Brain microvascular endothelial cell (primary cell): ENCODE results near the gene AGPS.

Experiments used
- DNase-seq: peaks from one replicate; pipeline ENCODE4 v3.0.0-alpha.2; 2020
- H3K27ac ChIP-seq: fragments of 250-450 bp; sonication (Bioruptor Pico); 2 replicates; pipeline ENCODE4 v1.5.1; 2020; ENCODE audit warnings: mild to moderate bottlenecking, moderate library complexity
- H3K27me3 ChIP-seq: fragments of 250-450 bp; sonication (Bioruptor Pico); replicated peaks from 2 replicates; pipeline ENCODE4 v1.5.1; 2020; ENCODE audit warnings: mild to moderate bottlenecking
- H3K36me3 ChIP-seq: fragments of 250-450 bp; sonication (Bioruptor Pico); replicated peaks from 2 replicates; pipeline ENCODE4 v1.5.1; 2020; ENCODE audit warnings: mild to moderate bottlenecking
- H3K4me3 ChIP-seq: 2 replicates; pipeline ENCODE4 v1.5.1; 2011; ENCODE audit warnings: low read depth, mild to moderate bottlenecking, control low read depth, low read length, moderate library complexity
- in situ Hi-C: cut with HindIII; loops from 2 replicates; pipeline ENCODE4 v1.10.0; 2017; ENCODE audit warnings: low sequenced_read_pairs, low pct_ligation_motif_present
- TF ChIP-seq, protein P1 (sequence below): IDR thresholded peaks from 2 replicates; pipeline ENCODE4 v1.5.1; 2011; ENCODE audit warnings: low read depth, mild to moderate bottlenecking, moderate library complexity, low read length, control low read depth, inconsistent platforms; ENCODE audit errors: missing control alignments

AGPS gene

DNA sequence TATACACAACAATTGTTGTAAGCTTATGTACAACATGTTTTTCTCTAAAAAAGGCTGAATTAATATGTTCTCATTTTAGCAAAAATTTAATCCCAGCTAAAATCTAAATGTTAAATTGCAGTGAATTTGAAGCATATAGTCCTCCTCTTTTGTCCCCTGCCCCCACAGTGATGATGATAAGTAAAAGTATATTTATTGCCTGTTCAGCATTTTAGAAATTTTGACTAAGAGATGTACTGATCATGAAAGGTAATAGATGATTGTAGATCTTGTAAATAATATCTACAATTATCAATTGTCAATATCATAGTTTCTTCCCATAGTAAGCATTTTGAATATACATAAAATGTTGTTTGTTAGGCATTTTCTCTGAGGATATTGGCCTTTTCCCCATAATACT lies 113.9 kb downstream of the AGPS start:
- in situ Hi-C loops: no loop called here
- no peaks in the 10 kb centered on the region for H3K36me3 ChIP-seq
- TF ChIP-seq, protein P1, sequence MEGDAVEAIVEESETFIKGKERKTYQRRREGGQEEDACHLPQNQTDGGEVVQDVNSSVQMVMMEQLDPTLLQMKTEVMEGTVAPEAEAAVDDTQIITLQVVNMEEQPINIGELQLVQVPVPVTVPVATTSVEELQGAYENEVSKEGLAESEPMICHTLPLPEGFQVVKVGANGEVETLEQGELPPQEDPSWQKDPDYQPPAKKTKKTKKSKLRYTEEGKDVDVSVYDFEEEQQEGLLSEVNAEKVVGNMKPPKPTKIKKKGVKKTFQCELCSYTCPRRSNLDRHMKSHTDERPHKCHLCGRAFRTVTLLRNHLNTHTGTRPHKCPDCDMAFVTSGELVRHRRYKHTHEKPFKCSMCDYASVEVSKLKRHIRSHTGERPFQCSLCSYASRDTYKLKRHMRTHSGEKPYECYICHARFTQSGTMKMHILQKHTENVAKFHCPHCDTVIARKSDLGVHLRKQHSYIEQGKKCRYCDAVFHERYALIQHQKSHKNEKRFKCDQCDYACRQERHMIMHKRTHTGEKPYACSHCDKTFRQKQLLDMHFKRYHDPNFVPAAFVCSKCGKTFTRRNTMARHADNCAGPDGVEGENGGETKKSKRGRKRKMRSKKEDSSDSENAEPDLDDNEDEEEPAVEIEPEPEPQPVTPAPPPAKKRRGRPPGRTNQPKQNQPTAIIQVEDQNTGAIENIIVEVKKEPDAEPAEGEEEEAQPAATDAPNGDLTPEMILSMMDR: no peak
- H3K27ac ChIP-seq: no peak overlapping the region
- H3K27me3 ChIP-seq: no peaks in the 10 kb centered on the region
- no peak for DNase-seq
- H3K4me3 ChIP-seq: no peak overlapping the region

DNA sequence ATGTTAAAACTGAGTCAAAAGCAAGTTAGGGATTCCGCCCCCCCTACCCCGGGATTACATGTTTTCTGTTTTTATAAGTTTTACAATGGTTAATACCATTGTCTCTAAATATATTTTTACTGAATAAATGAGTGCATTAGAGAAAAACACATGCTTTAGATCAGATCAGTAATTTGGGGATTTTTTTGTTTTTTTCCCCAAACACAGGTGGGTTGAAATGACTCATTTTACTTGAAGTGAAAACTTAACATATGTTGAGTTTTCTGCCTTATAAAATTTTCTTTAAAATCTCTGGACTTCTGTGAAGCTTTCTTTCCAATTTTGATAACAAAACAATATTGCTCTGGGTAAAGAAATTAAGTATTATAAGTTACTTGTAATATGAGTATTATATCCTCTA lies 114.4 kb downstream of the AGPS start:
- in situ Hi-C loops: no loop called here
- H3K27me3 ChIP-seq: no peaks in the 10 kb centered on the region
- TF ChIP-seq, protein P1: no peak
- H3K27ac ChIP-seq: no peak overlapping the region
- no peaks in the 10 kb centered on the region for H3K36me3 ChIP-seq
- no peak for DNase-seq
- H3K4me3 ChIP-seq: no peak overlapping the region

DNA sequence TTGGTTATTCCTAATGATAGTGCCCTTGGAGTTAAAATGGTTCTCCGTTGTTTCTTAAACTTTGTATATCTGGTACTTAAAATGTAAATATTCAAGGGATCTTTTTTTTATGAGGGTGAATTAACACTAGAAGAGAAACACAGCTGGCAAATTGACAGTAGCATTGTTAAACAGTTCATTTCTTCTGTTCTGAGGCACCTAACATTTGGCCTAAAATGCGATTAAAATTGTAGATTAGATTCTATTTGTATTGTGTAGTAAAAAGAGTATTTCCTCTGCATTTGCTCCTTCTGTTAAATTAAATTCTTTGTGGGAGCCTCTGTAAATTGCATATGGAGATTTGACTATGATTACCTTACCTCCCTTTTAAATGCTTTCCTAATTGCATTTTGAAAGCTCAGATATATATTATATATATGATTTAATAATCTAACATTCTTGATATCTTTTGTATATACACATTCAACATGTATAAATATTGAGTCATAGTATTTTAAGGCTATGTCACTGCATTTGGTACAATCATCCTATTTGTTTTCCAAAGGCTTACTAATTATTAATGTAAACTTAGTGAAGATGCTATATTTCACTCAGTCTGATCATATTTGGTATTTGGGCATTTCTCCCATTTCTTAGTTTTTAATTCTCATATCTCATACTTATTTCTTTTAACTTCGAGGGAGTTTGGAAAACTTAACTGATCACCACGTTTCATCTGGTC lies 124.4 kb downstream of the AGPS start:
- H3K36me3 ChIP-seq: no peaks in the 10 kb centered on the region
- no peak overlapping the region for H3K27ac ChIP-seq
- TF ChIP-seq, protein P1: no peak
- H3K4me3 ChIP-seq: no peak overlapping the region
- H3K27me3 ChIP-seq: no peaks in the 10 kb centered on the region
- in situ Hi-C loops: no loop called here
- DNase-seq: no peak

DNA sequence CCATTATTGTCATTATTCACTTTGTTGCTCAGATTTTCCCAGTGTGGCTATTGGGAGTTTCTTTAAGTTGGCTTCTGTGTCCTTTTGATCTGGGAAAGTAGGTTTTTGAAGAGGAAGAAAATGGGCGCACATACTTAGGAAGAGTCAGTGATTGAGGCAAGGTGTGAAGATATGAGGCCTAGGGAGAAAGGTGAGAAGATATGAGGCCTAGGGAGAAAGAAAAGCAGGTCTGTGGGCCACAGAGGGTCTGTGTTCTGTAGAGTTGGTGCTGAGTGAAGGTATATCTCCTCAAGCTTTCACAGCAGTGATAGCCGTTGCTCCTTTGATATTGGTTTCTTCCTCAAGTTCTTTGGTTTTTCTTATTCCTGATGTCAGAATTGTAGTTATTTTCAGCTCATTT lies 126.2 kb downstream of the AGPS start:
- H3K4me3 ChIP-seq: no peak overlapping the region
- no peak overlapping the region for H3K27ac ChIP-seq
- DNase-seq: no peak
- no peaks in the 10 kb centered on the region for H3K36me3 ChIP-seq
- H3K27me3 ChIP-seq: no peaks in the 10 kb centered on the region
- TF ChIP-seq, protein P1: no peak
- in situ Hi-C loops: no loop called here

DNA sequence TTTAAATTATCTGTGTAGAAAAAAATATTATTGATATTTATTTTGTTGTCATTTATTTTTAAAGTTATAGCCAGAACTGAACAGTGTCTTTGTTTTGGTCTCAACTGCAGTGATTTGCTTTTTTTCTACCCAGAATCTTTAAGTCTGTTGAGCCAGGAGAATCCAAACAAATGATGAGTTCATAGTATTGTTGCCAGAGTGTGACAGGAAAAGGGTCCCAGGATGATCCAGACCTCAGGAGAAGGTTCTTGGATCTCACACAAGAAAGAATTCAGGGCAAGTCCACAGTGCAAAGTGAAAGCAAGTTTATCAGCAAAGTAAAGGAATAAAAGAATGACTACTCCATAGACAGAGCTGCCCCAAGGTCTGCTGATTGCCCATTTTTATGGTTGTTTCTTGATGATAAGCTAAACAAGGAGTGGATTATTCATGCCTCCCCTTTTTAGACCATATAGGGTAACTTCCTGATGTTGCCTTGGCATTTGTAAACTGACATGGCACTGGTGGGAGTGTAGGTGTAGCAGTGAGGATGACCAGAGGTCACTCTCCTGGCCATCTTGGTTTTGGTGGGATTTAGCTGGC lies 127.1 kb downstream of the AGPS start:
- Histone ChIP-seq H3K27ac (no peak overlapping the region), H3K4me3 (no peak overlapping the region), H3K27me3 (no peaks in the 10 kb centered on the region), H3K36me3 (no peaks in the 10 kb centered on the region)
- in situ Hi-C loops: no loop called here
- TF ChIP-seq, protein P1: no peak
- no peak for DNase-seq

DNA sequence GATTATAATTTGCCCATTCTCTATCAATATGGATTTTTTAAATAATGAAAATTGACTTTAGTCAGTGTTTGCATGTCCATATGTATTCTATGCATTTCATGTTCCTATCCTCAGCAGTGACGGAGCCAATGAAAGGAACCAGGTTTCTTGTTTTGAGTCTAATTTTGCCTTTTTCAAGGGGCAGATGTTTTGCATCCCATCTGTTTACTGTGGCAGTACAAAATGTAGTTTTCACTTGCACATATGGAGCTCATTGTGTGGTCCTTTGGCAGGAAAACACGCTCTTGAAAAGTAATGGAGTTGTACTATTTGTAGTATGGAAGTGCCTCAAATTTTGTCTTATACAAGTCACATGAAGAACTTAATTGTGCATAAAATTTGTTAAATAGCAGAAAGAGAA lies 127.8 kb downstream of the AGPS start:
- DNase-seq: no peak
- Histone ChIP-seq H3K4me3 (no peak overlapping the region), H3K27me3 (no peaks in the 10 kb centered on the region), H3K27ac (no peak overlapping the region), H3K36me3 (no peaks in the 10 kb centered on the region)
- TF ChIP-seq, protein P1: no peak
- in situ Hi-C loops: no loop called here
